SKM-1 treated with dmso at 0.1 percent for 144 hours (cell line): ENCODE data around the gene PLXNA4.

Source experiments
- DNase-seq: peaks from one replicate; lab custom pipeline; 2025; ENCODE audit not compliant: unreplicated experiment; lab: John Stamatoyannopoulos, UW

PLXNA4 gene

GRCh38 chr7:132249256-132249971, 326.9 kb downstream of the PLXNA4 start:
- no peak for DNase-seq

GRCh38 chr7:132248841-132249240, 327.4 kb downstream of the PLXNA4 start:
- DNase-seq = no peak

- DNase-seq = no peak
Observed at GRCh38 chr7:132247995-132248618, 328.2 kb downstream of the PLXNA4 start.

GRCh38 chr7:132246591-132246990, 329.7 kb downstream of the PLXNA4 start:
- no peak for DNase-seq

GRCh38 chr7:132245539-132245938, 330.7 kb downstream of the PLXNA4 start:
- no peak for DNase-seq

GRCh38 chr7:132244903-132245480, 331.3 kb downstream of the PLXNA4 start:
- no peak for DNase-seq

GRCh38 chr7:132243463-132243862, 332.8 kb downstream of the PLXNA4 start:
- DNase-seq = no peak

GRCh38 chr7:132243051-132243450, 333.2 kb downstream of the PLXNA4 start:
- DNase-seq = no peak

GRCh38 chr7:132242192-132242812, 334.0 kb downstream of the PLXNA4 start:
- no peak for DNase-seq

- DNase-seq = no peak
Observed at GRCh38 chr7:132240821-132241422, 335.3 kb downstream of the PLXNA4 start.

- no peak for DNase-seq
Observed at GRCh38 chr7:132240262-132240661, 336.0 kb downstream of the PLXNA4 start.

- DNase-seq = no peak
Observed at GRCh38 chr7:132239422-132239994, 336.8 kb downstream of the PLXNA4 start.

GRCh38 chr7:132234711-132235110, 341.6 kb downstream of the PLXNA4 start:
- no peak for DNase-seq

- DNase-seq = no peak
Observed at GRCh38 chr7:132232406-132232805, 343.9 kb downstream of the PLXNA4 start.

GRCh38 chr7:132230462-132230861, 345.8 kb downstream of the PLXNA4 start:
- no peak for DNase-seq

- DNase-seq = no peak
Observed at GRCh38 chr7:132228240-132228639, 348.0 kb downstream of the PLXNA4 start.

- DNase-seq = no peak
Observed at GRCh38 chr7:132226957-132227290, 349.3 kb downstream of the PLXNA4 start.

- no peak for DNase-seq
Observed at GRCh38 chr7:132226046-132226956, 350.0 kb downstream of the PLXNA4 start.

GRCh38 chr7:132225216-132226030, 350.8 kb downstream of the PLXNA4 start:
- DNase-seq = no peak
